GM19452 (cell line): ENCODE measurements around the gene RBM3.

Experiments
- ATAC-seq: cut with Tn5 transposase; IDR thresholded peaks from one replicate; pipeline ENCODE4 v1.9.1; 2021; ENCODE audit not compliant: unreplicated experiment

RBM3 gene

GRCh38 chrX:48576108-48576507 lies 1.8 kb downstream of the RBM3 start:
- ATAC-seq: no peak

- no peak for ATAC-seq
Observed at GRCh38 chrX:48578661-48579128, 4.4 kb downstream of the RBM3 start.

- ATAC-seq: no peak
Observed at GRCh38 chrX:48579259-48579658, 5.0 kb downstream of the RBM3 start.

- ATAC-seq: no peak
Observed at GRCh38 chrX:48580662-48581061, 6.4 kb downstream of the RBM3 start.

- ATAC-seq: no peak
Observed at GRCh38 chrX:48584698-48585097, 10.4 kb downstream of the RBM3 start.

GRCh38 chrX:48589482-48590162 lies 15.3 kb downstream of the RBM3 start:
- ATAC-seq: no peak

- ATAC-seq: no peak
Observed at GRCh38 chrX:48590203-48591103, 16.2 kb downstream of the RBM3 start.

- ATAC-seq: no peak
Observed at GRCh38 chrX:48591255-48591791, 17.0 kb downstream of the RBM3 start.

- ATAC-seq: no peak
Observed at GRCh38 chrX:48592971-48593370, 18.7 kb downstream of the RBM3 start.

- ATAC-seq: no peak
Observed at GRCh38 chrX:48595929-48596328, 21.6 kb downstream of the RBM3 start.

GRCh38 chrX:48597353-48598264 lies 23.3 kb downstream of the RBM3 start, which contains the start of gene WDR13:
Gene WDR13 (plus strand): TSS chrX:48597492. CDS start chrX:48597997, 505 bp downstream.
- ATAC-seq: peak; percentile 73

GRCh38 chrX:48598614-48599013 lies 24.3 kb downstream of the RBM3 start:
- no peak for ATAC-seq

- no peak for ATAC-seq
Observed at GRCh38 chrX:48599341-48599740, 25.1 kb downstream of the RBM3 start.

- no peak for ATAC-seq
Observed at GRCh38 chrX:48600226-48600625, 25.9 kb downstream of the RBM3 start.

GRCh38 chrX:48601741-48602394 lies 27.6 kb downstream of the RBM3 start:
- ATAC-seq: no peak

- ATAC-seq: no peak
Observed at GRCh38 chrX:48604701-48605100, 30.4 kb downstream of the RBM3 start.

- no peak for ATAC-seq
Observed at GRCh38 chrX:48606091-48606490, 31.8 kb downstream of the RBM3 start.

GRCh38 chrX:48611703-48612102 lies 37.4 kb downstream of the RBM3 start:
- no peak for ATAC-seq

- ATAC-seq: no peak
Observed at GRCh38 chrX:48613502-48614160, 39.3 kb downstream of the RBM3 start.

GRCh38 chrX:48616576-48616975 lies 42.3 kb downstream of the RBM3 start:
- no peak for ATAC-seq
